Measurements from ENCODE around the gene UCN2. TPM values are rescaled to one million over a fixed set of nuclear protein-coding genes. Genes with fewer than 3 reads are reported as not detected.
"Not testable (repeated sequence)": the region's sequence is repeated elsewhere in the genome, so short reads cannot be mapped to it uniquely, and the experiment has no call there.

The UCN2 gene
- total and polyA plus RNA-seq, 2 donors from 2014 or later: not detected

GRCh38 chr3:48535578-48535977 is 28.0 kb downstream of the UCN2 start:
- Histone ChIP-seq H3K27ac (ENCODE audit: low read depth in 2 of 2, low read length in 2 of 2) (no peak overlapping the region), H3K9ac (ENCODE audit: low read length in 3 of 3) (no peak overlapping the region), H3K27me3 (ENCODE audit: control insufficient read depth, insufficient read depth, low read length) (no peaks in the 10 kb centered on the region), H3K4me3 (ENCODE audit: low read length in 3 of 3) (no peak overlapping the region), H3K36me3 (ENCODE audit: control insufficient read depth in 2 of 3, insufficient read depth in 3 of 3, low read length in 3 of 3) (peaks cover 0 to 3% (median 0%) of the 10 kb centered on the region in 3 donors), H3K4me1 (ENCODE audit: control insufficient read depth in 2 of 3, insufficient read depth in 2 of 3, low read depth in 1 of 3, low read length in 3 of 3) (no peaks in the 10 kb centered on the region), H3K9me3 (ENCODE audit: control insufficient read depth in 2 of 3, insufficient read depth in 1 of 3, low read length in 3 of 3) (no peaks in the 10 kb centered on the region)
- intact Hi-C loops (cut with DNase I): no loop called here
- DNase-seq: no peak
- TF ChIP-seq CTCF (IDR thresholded peaks at IDR 0.05; ENCODE audit: borderline replicate concordance, extremely low read depth, insufficient read depth): no peak
- no peak for FAIRE-seq

GRCh38 chr3:48532977-48533337 is 30.6 kb downstream of the UCN2 start:
- no peak overlapping the region for H3K4me3 ChIP-seq (ENCODE audit: low read length in 3 of 3)
- no peaks in the 10 kb centered on the region for H3K4me1 ChIP-seq (ENCODE audit: control insufficient read depth in 2 of 3, insufficient read depth in 2 of 3, low read depth in 1 of 3, low read length in 3 of 3)
- DNase-seq: no peak
- H3K27ac ChIP-seq (ENCODE audit: low read depth in 2 of 2, low read length in 2 of 2): no peak overlapping the region
- TF ChIP-seq CTCF (IDR thresholded peaks at IDR 0.05; ENCODE audit: borderline replicate concordance, extremely low read depth, insufficient read depth): no peak
- H3K9ac ChIP-seq (ENCODE audit: low read length in 3 of 3): no peak overlapping the region
- intact Hi-C loops (cut with DNase I): no loop called here
- H3K9me3 ChIP-seq (ENCODE audit: control insufficient read depth in 2 of 3, insufficient read depth in 1 of 3, low read length in 3 of 3): no peaks in the 10 kb centered on the region
- peaks cover 0 to 3% (median 0%) of the 10 kb centered on the region in 3 donors for H3K36me3 ChIP-seq (ENCODE audit: control insufficient read depth in 2 of 3, insufficient read depth in 3 of 3, low read length in 3 of 3)
- no peaks in the 10 kb centered on the region for H3K27me3 ChIP-seq (ENCODE audit: control insufficient read depth, insufficient read depth, low read length)
- no peak for FAIRE-seq

- H3K27ac ChIP-seq (ENCODE audit: low read depth in 2 of 2, low read length in 2 of 2): no peak overlapping the region
- no peak for TF ChIP-seq CTCF (IDR thresholded peaks at IDR 0.05; ENCODE audit: borderline replicate concordance, extremely low read depth, insufficient read depth)
- DNase-seq: peak in 1 of 5 donors; percentile 3
- no peak overlapping the region for H3K9ac ChIP-seq (ENCODE audit: low read length in 3 of 3)
- H3K27me3 ChIP-seq (ENCODE audit: control insufficient read depth, insufficient read depth, low read length): no peaks in the 10 kb centered on the region
- no peaks in the 10 kb centered on the region for H3K4me1 ChIP-seq (ENCODE audit: control insufficient read depth in 2 of 3, insufficient read depth in 2 of 3, low read depth in 1 of 3, low read length in 3 of 3)
- peaks cover 0 to 3% (median 0%) of the 10 kb centered on the region in 3 donors for H3K36me3 ChIP-seq (ENCODE audit: control insufficient read depth in 2 of 3, insufficient read depth in 3 of 3, low read length in 3 of 3)
- no peak for FAIRE-seq
- H3K4me3 ChIP-seq (ENCODE audit: low read length in 3 of 3): no peak overlapping the region
- no peaks in the 10 kb centered on the region for H3K9me3 ChIP-seq (ENCODE audit: control insufficient read depth in 2 of 3, insufficient read depth in 1 of 3, low read length in 3 of 3)
- intact Hi-C loops (cut with DNase I): no loop called here
These were observed 31.2 kb downstream of the UCN2 start for GRCh38 chr3:48532271-48532976.

GRCh38 chr3:48530701-48531100 is 32.9 kb downstream of the UCN2 start:
- not testable (repeated sequence) for FAIRE-seq
- peak in 1 of 5 donors; percentile 2 for DNase-seq

More at GRCh38 chr3:48530701-48531100, 32.9 kb downstream of the UCN2 start:
- H3K36me3 ChIP-seq (ENCODE audit: control insufficient read depth in 2 of 3, insufficient read depth in 3 of 3, low read length in 3 of 3); H3K4me1 ChIP-seq (ENCODE audit: control insufficient read depth in 2 of 3, insufficient read depth in 2 of 3, low read depth in 1 of 3, low read length in 3 of 3); H3K9ac ChIP-seq (ENCODE audit: low read length in 3 of 3); H3K27me3 ChIP-seq (ENCODE audit: control insufficient read depth, insufficient read depth, low read length); intact Hi-C loops (cut with DNase I); H3K4me3 ChIP-seq (ENCODE audit: low read length in 3 of 3); H3K27ac ChIP-seq (ENCODE audit: low read depth in 2 of 2, low read length in 2 of 2); H3K9me3 ChIP-seq (ENCODE audit: control insufficient read depth in 2 of 3, insufficient read depth in 1 of 3, low read length in 3 of 3): not testable (repeated sequence)

Measured in kidney (tissue), 14 donors.